Upper lobe of left lung (tissue), 6 donors: ENCODE data around the gene SEC23IP. TPM values are rescaled to one million over a fixed set of nuclear protein-coding genes. Genes with fewer than 3 reads are reported as not detected.

Source experiments
- ATAC-seq, 2 donors: fragments of 200-7000 bp; cut with Tn5 transposase; one replicate each; pipeline ENCODE4 v1.9.1; 2022; ENCODE audit warnings: mild to moderate bottlenecking in 2 of 2, moderate library complexity in 2 of 2; ENCODE audit not compliant: low FRiP score in 2 of 2
- DNase-seq, 2 donors: peaks; one replicate each; pipeline ENCODE4 v3.0.0-alpha.2; 2019 to 2020
- H3K27ac ChIP-seq, 4 donors: fragments of 200-600 bp; sonication (generic); one replicate each; pipeline ENCODE4 v1.5.1; 2016 to 2019
- H3K27me3 ChIP-seq, 4 donors: fragments of 200-600 bp; sonication (generic); one replicate each; pipeline ENCODE4 v1.5.1; 2017 to 2019
- H3K36me3 ChIP-seq, 4 donors: fragments of 200-600 bp; sonication (generic); one replicate each; pipeline ENCODE4 v1.5.1; 2016 to 2019
- H3K4me1 ChIP-seq, 4 donors: fragments of 200-600 bp; sonication (generic); one replicate each; pipeline ENCODE4 v1.5.1; 2018 to 2019
- H3K4me3 ChIP-seq, 4 donors: fragments of 200-600 bp; sonication (generic); one replicate each; pipeline ENCODE4 v1.5.1; 2017 to 2019; ENCODE audit warnings: mild to moderate bottlenecking in 2 of 4, moderate library complexity in 1 of 4
- H3K9me3 ChIP-seq, 4 donors: fragments of 200-600 bp; sonication (generic); one replicate each; pipeline ENCODE4 v1.5.1; 2018 to 2019
- CTCF ChIP-seq, 6 experiments: fragments of 450-650 bp in 4 of 6; fragments of 200-600 bp in 2 of 6; sonication (generic) in 2 of 6; IDR thresholded peaks; one replicate each; pipeline ENCODE4 v1.5.1; 2016 to 2019; ENCODE audit warnings: antibody characterized with exemption in 6 of 6
- EP300 ChIP-seq, 4 donors: sonication (generic); formaldehyde crosslinking; IDR thresholded peaks; one replicate each; pipeline ENCODE4 v1.5.1; 2017; ENCODE audit warnings: antibody characterized with exemption in 4 of 4, control low read depth in 2 of 4
- POLR2A ChIP-seq, 4 donors: fragments of 450-650 bp; IDR thresholded peaks; one replicate each; pipeline ENCODE4 v1.5.1; 2016 to 2017; ENCODE audit warnings: antibody characterized with exemption in 4 of 4, mild to moderate bottlenecking in 2 of 4
- POLR2AphosphoS5 ChIP-seq, 2 donors: sonication (generic); formaldehyde crosslinking; IDR thresholded peaks; one replicate each; pipeline ENCODE4 v1.5.1; 2017; ENCODE audit warnings: antibody characterized with exemption in 2 of 2
- WGBS, 2 donors: methylation state at CpG; one replicate each; pipeline ENCODE4 v1.1.5; 2017 to 2018; 5-methylcytosine and 5-hydroxymethylcytosine counted together
- total RNA-seq, 6 donors: library from RNA; depleted of rRNA in 4 of 6; stranded (reverse); fragments of >200 nt in 4 of 6; gene quantifications; one replicate each; pipeline versions ENCODE4 v1.1.0 to v1.2.1, GENCODE V29; 2016 to 2021
- donor health status: DM: no; HTN: no; CAD: no; lungs with moderate emphysema.
- donor health status: DM: no; HTN: yes; CAD: no; lungs with severe emphysema.

Gene SEC23IP
- total RNA-seq, 6 donors from 2014 or later = 13.4 to 60.8 (median 40.4) TPM

- ATAC-seq (no peak), DNase-seq (no peak)
- Histone ChIP-seq H3K4me3 (no peak overlapping the region), H3K4me1 (peaks cover 5 to 18% (median 7%) of the 10 kb centered on the region in 4 donors), H3K27ac (no peak overlapping the region), H3K27me3 (no peaks in the 10 kb centered on the region), H3K9me3 (no peaks in the 10 kb centered on the region), H3K36me3 (peaks cover 5 to 28% (median 7%) of the 10 kb centered on the region in 4 donors)
- TF ChIP-seq EP300 (IDR thresholded peaks at IDR 0.05) = no peak
- no peak for TF ChIP-seq POLR2A (IDR thresholded peaks at IDR 0.05)
- no peak for TF ChIP-seq CTCF (IDR thresholded peaks at IDR 0.05)
- no peak for TF ChIP-seq POLR2AphosphoS5 (IDR thresholded peaks at IDR 0.05)
- WGBS, 2 donors = 73 to 74% methylated on average over 7 of the region's 7 CpGs
Measured at GRCh38 chr10:119860866-119861607, 31.5 kb upstream of the SEC23IP start.

- Histone ChIP-seq H3K4me1 (peaks cover 5 to 18% (median 11%) of the 10 kb centered on the region in 4 donors), H3K27me3 (no peaks in the 10 kb centered on the region), H3K9me3 (no peaks in the 10 kb centered on the region), H3K4me3 (no peak overlapping the region), H3K27ac (no peak overlapping the region), H3K36me3 (peaks cover 0 to 13% (median 1%) of the 10 kb centered on the region in 4 donors)
- no peak for TF ChIP-seq POLR2AphosphoS5 (IDR thresholded peaks at IDR 0.05)
- no peak for TF ChIP-seq CTCF (IDR thresholded peaks at IDR 0.05)
- no peak for TF ChIP-seq POLR2A (IDR thresholded peaks at IDR 0.05)
- TF ChIP-seq EP300 (IDR thresholded peaks at IDR 0.05) = no peak
- WGBS, 2 donors = 56 to 68% methylated on average over 1 of the region's 1 CpG
- ATAC-seq (no peak), DNase-seq (no peak)
Measured at GRCh38 chr10:119862524-119862923, 30.0 kb upstream of the SEC23IP start.

GRCh38 chr10:119863951-119864565 lies 28.5 kb upstream of the SEC23IP start:
- no peaks in the 10 kb centered on the region for H3K9me3 ChIP-seq
- H3K4me1 ChIP-seq = peaks cover 5 to 26% (median 18%) of the 10 kb centered on the region in 4 donors

GRCh38 chr10:119865699-119866240 lies 26.8 kb upstream of the SEC23IP start:
- DNase-seq (no peak), ATAC-seq (no peak)
- no peaks in the 10 kb centered on the region for H3K36me3 ChIP-seq
- no peak overlapping the region for H3K4me3 ChIP-seq
- no peaks in the 10 kb centered on the region for H3K9me3 ChIP-seq
- H3K4me1 ChIP-seq = peaks cover 14 to 40% (median 20%) of the 10 kb centered on the region in 4 donors
- TF ChIP-seq POLR2A (IDR thresholded peaks at IDR 0.05) (no peak), EP300 (IDR thresholded peaks at IDR 0.05) (no peak), POLR2AphosphoS5 (IDR thresholded peaks at IDR 0.05) (no peak), CTCF (IDR thresholded peaks at IDR 0.05) (no peak)
- H3K27ac ChIP-seq = no peak overlapping the region
- H3K27me3 ChIP-seq = no peaks in the 10 kb centered on the region
- WGBS, 2 donors = 88 to 93% methylated on average over 6 of the region's 6 CpGs

More at GRCh38 chr10:119863951-119864565, 28.5 kb upstream of the SEC23IP start:
- no peaks in the 10 kb centered on the region for H3K36me3 ChIP-seq
- H3K4me3 ChIP-seq = no peak overlapping the region
- H3K27ac ChIP-seq = no peak overlapping the region
- TF ChIP-seq EP300 (IDR thresholded peaks at IDR 0.05) = no peak
- TF ChIP-seq POLR2AphosphoS5 (IDR thresholded peaks at IDR 0.05) = no peak
- no peak for TF ChIP-seq CTCF (IDR thresholded peaks at IDR 0.05)
- no peak for TF ChIP-seq POLR2A (IDR thresholded peaks at IDR 0.05)
- no peak for ATAC-seq
- DNase-seq = no peak
- H3K27me3 ChIP-seq = no peaks in the 10 kb centered on the region
- 47 to 56% methylated on average over 3 to 4 of the region's 4 CpGs for WGBS, 2 donors
